ENCODE data around the gene TMPRSS13. TPM values are rescaled to one million over a fixed set of nuclear protein-coding genes. Genes with fewer than 3 reads are reported as not detected.

TMPRSS13 gene
- polyA plus RNA-seq, 1 donor from 2014 or later = not detected

- Histone ChIP-seq H3K9ac (ENCODE audit: low read length) (peak overlapping the region; percentile 97), H3K27ac (ENCODE audit: low read length) (peak overlapping the region; percentile 99), H3K27me3 (ENCODE audit: insufficient read depth, low read depth, low read length) (no peaks in the 10 kb centered on the region), H3K9me2 (ENCODE audit: insufficient read depth, low read length) (no peaks in the 10 kb centered on the region), H3K79me2 (replicated peaks; ENCODE audit: insufficient read depth, low read length) (peaks cover 80% of the 10 kb centered on the region), H3K36me3 (ENCODE audit: insufficient read depth, low read length) (no peaks in the 10 kb centered on the region), H4K20me1 (ENCODE audit: insufficient read depth) (peaks cover 17% of the 10 kb centered on the region), H3K4me2 (ENCODE audit: low read length) (peak overlapping the region; percentile 83), H3K4me3 (ENCODE audit: low read length) (peak overlapping the region; percentile 70), H3F3A (ENCODE audit: insufficient read depth, low read length, poor library complexity, severe bottlenecking) (no peaks in the 10 kb centered on the region), H3K9me3 (ENCODE audit: low read length) (no peaks in the 10 kb centered on the region), H2AFZ (ENCODE audit: low read depth, low read length) (no peak overlapping the region)
- TF ChIP-seq MXI1 (conservative IDR thresholded peaks at IDR 0.05; ENCODE audit: poor library complexity, severe bottlenecking) = no peak
These were observed 55.4 kb downstream of the TMPRSS13 start for GRCh38 chr11:117873828-117874125.

GRCh38 chr11:117872975-117873827, 56.0 kb downstream of the TMPRSS13 start:
- Histone ChIP-seq H3K9me3 (ENCODE audit: low read length) (no peaks in the 10 kb centered on the region), H3K27ac (ENCODE audit: low read length) (peak overlapping the region; percentile 99), H3K4me3 (ENCODE audit: low read length) (peak overlapping the region; percentile 70)

GRCh38 chr11:117872420-117872961, 56.7 kb downstream of the TMPRSS13 start:
- Histone ChIP-seq H3K9me3 (ENCODE audit: low read length) (no peaks in the 10 kb centered on the region), H3K27ac (ENCODE audit: low read length) (no peak overlapping the region), H3K36me3 (ENCODE audit: insufficient read depth, low read length) (no peaks in the 10 kb centered on the region), H3K4me3 (ENCODE audit: low read length) (peak overlapping the region; percentile 70), H3K79me2 (replicated peaks; ENCODE audit: insufficient read depth, low read length) (peaks cover 88% of the 10 kb centered on the region), H4K20me1 (ENCODE audit: insufficient read depth) (peaks cover 18% of the 10 kb centered on the region), H3K4me2 (ENCODE audit: low read length) (no peak overlapping the region), H3K27me3 (ENCODE audit: insufficient read depth, low read depth, low read length) (no peaks in the 10 kb centered on the region), H3K9me2 (ENCODE audit: insufficient read depth, low read length) (no peaks in the 10 kb centered on the region), H3F3A (ENCODE audit: insufficient read depth, low read length, poor library complexity, severe bottlenecking) (no peaks in the 10 kb centered on the region), H2AFZ (ENCODE audit: low read depth, low read length) (no peak overlapping the region), H3K9ac (ENCODE audit: low read length) (no peak overlapping the region)
- TF ChIP-seq REST (IDR thresholded peaks at IDR 0.05; ENCODE audit: borderline replicate concordance) (no peak), POLR2AphosphoS5 (IDR thresholded peaks at IDR 0.05) (no peak), SMC3 (conservative IDR thresholded peaks at IDR 0.05; ENCODE audit: poor library complexity) (no peak), MXI1 (conservative IDR thresholded peaks at IDR 0.05; ENCODE audit: poor library complexity, severe bottlenecking) (no peak), CTCF (IDR thresholded peaks at IDR 0.05; ENCODE audit: poor library complexity, severe bottlenecking) (no peak), EP300 (conservative IDR thresholded peaks at IDR 0.05; ENCODE audit: poor library complexity, severe bottlenecking) (no peak), RAD21 (conservative IDR thresholded peaks at IDR 0.05) (no peak), EZH2 (IDR thresholded peaks at IDR 0.05; ENCODE audit: borderline replicate concordance, insufficient read depth, low read length, poor library complexity, severe bottlenecking) (no peak), TAF1 (IDR thresholded peaks at IDR 0.05; ENCODE audit: low read depth) (no peak)

More at GRCh38 chr11:117872975-117873827, 56.0 kb downstream of the TMPRSS13 start:
- H3F3A ChIP-seq (ENCODE audit: insufficient read depth, low read length, poor library complexity, severe bottlenecking) = no peaks in the 10 kb centered on the region
- H3K9ac ChIP-seq (ENCODE audit: low read length) = peak overlapping the region; percentile 97
- no peaks in the 10 kb centered on the region for H3K36me3 ChIP-seq (ENCODE audit: insufficient read depth, low read length)
- peak overlapping the region; percentile 83 for H3K4me2 ChIP-seq (ENCODE audit: low read length)
- no peaks in the 10 kb centered on the region for H3K27me3 ChIP-seq (ENCODE audit: insufficient read depth, low read depth, low read length)
- no peaks in the 10 kb centered on the region for H3K9me2 ChIP-seq (ENCODE audit: insufficient read depth, low read length)
- TF ChIP-seq EZH2 (IDR thresholded peaks at IDR 0.05; ENCODE audit: borderline replicate concordance, insufficient read depth, low read length, poor library complexity, severe bottlenecking) = no peak
- peaks cover 86% of the 10 kb centered on the region for H3K79me2 ChIP-seq (replicated peaks; ENCODE audit: insufficient read depth, low read length)
- peaks cover 18% of the 10 kb centered on the region for H4K20me1 ChIP-seq (ENCODE audit: insufficient read depth)
- H2AFZ ChIP-seq (ENCODE audit: low read depth, low read length) = no peak overlapping the region

All from neural cell (in vitro differentiated cells).